IPS DF 19.7 (cell line): Measurements from ENCODE around the gene CREBBP.
"Not testable (repeated sequence)": the region's sequence is repeated elsewhere in the genome, so short reads cannot be mapped to it uniquely, and the experiment has no call there.

ENCODE experiments used
- DNase-seq: peaks from one replicate; pipeline ENCODE4 v3.0.0-alpha.2; 2013; ENCODE audit warnings: low read depth, low spot score

Gene CREBBP

DNA sequence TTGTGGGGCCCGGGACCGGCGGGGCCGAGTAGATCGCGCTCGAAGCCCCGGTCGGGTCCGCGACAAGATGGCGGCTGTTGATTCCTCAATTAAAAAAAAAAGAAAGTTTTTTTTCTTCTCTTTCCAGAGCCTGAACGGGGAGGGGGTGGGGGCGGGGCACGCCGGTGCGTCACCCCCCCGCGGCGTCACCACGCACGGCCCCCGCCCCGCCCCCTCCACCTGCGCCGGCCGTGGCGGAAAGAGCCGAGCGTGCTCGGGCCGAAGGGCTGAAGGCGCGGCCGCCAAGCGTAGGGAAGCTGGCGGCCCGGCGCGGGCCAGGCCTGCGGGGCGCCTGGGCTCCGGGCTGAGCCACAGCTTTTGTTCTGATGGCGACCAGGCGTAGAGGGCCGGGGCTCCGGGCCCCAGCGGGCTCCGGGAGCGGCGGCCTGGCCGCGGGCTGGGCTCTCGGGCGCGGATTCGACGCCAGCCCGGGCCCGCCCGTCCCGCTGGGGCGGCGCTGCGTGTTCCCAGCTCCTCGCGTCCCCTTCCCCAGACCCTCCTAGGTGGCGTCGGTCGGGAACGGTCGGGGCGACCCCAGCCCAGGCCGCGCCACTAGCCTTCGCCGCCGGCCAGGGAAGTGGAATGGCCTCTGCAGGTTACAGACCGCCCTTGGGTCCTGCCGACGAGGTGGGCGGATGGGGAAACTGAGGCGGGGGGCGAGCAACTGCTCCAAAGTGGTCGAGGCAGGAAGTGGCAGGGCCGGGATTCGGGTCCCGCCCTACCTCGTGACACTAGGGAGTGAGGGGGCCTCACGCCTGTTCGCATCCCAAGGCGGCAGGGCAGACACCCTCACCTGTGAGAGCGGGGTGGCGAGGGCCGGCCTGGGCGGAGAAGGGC, at the start of gene CREBBP:
TSS of gene CREBBP (minus strand) at position 91 of the 876 bp plus-strand sequence. CDS start 797 bp downstream, outside the sequence.
- peak; percentile 30 for DNase-seq

DNA sequence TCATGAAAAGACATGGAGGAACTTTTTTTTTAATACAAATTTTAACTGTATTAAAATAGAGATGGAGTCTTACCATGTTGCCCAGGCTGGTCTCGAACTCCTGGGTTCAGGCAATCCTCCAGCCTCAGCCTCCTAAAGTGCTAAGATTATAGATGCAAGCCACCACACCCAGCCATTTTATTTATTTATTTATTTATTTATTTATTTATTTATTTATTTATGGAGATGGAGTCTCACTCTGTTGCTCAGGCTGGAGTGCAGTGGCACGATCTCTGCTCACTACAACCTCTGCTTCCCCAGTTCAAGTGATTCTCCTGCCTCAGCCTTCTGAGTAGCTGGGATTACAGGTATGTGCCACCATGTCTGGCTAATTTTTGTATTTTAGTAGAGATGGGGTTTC, 46.6 kb upstream of the CREBBP start:
- not testable (repeated sequence) for DNase-seq

DNA sequence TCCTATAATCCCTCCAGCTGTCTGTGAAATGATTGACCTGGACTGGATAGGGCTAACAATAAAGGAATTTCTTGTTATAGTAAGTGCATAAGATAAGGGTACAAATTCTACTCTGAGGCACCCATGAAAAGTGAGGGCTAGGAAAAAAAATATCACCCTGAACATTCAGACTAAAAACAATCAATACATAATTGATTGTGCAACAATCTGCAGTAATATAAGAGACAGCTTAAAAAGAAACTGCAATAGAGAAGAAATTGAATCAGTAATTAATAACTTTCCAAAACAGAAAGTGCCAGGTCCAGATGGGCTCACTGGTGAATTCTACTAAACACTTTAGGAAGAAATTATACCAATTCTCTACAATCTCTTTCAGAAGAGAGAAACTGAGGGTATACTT, 44.2 kb upstream of the CREBBP start:
- no peak for DNase-seq

DNA sequence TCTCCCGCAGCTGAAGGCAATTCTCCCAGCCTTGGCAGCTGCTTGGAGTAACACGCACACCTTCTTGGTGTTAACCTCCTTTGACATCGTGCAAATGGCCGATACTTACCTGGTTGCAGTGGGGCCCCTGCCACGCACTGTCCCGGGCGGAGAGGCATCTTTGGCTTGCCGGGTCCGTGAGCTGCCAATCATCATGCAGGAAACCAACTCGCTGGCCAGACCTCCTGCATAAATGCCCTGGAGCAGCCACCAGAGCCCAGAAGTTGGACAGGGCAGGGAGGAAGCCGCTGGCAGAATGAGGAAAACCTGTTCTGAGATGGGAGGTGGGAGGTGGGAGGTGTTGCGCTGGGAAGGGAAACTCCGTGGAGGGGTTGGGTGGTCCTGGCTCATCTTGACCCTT, 41.7 kb upstream of the CREBBP start:
- no peak for DNase-seq

DNA sequence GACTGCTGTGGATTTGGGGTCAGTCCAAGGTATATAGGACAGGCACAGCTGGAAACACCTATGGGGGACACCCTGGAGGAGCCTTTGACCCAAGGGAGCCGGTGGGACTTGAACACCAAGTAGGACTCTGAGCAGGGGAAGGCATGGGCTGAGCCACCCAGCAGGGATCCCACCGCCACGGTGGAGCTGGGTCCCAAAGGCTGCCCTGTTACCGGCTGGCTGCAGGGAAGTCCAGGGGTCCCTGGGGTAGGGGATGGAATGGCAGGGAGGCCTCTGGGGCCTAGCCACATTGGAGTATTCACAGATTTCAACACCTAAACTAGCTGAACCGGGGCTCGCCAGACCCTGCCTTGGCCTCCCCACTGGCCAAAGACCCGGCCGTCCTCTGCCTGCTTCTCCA, 39.7 kb upstream of the CREBBP start:
- DNase-seq: no peak

- no peak for DNase-seq
Measured at GRCh38 chr16:3919413-3919812, 38.9 kb upstream of the CREBBP start.

- no peak for DNase-seq
Measured at GRCh38 chr16:3915426-3916260, 35.1 kb upstream of the CREBBP start.

DNA sequence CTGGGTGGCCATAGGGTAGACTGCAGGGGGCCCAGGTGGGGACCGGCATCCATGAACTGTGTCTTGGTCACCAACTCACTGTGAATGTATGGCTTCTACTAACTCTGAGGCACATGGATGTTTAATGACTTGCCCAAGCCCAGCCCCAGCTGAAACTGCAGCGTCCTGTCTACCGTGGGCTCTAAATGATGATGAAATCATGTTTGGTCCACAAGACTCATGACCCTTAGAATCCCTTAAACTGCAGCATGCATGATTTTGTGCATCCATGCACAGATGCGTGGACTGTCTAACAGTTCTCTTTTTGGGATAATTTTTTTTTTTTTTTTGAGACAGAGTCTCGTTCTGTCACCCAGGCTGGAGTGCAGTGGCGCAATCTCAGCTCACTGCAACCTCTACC, 32.4 kb upstream of the CREBBP start:
- no peak for DNase-seq

DNA sequence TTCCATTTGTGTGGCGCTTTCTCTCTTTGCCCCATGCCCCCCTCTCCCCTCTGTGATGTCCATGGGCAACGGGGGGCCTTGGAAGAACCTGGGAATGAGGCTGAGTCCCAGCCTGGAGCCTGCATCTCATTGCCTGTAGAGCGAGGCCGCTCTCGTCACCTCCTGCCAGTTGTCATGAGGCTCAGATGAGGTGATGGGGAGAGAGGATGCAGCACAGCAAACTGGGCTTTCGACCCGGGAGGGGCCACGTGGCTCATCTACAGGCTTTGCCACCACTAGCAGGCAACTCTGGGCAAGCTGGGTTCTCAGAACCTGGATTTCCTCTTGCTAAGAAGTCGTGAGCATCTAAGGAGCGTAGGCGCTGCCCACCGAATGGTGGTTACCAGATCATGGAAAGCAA, 31.9 kb upstream of the CREBBP start:
- no peak for DNase-seq

DNA sequence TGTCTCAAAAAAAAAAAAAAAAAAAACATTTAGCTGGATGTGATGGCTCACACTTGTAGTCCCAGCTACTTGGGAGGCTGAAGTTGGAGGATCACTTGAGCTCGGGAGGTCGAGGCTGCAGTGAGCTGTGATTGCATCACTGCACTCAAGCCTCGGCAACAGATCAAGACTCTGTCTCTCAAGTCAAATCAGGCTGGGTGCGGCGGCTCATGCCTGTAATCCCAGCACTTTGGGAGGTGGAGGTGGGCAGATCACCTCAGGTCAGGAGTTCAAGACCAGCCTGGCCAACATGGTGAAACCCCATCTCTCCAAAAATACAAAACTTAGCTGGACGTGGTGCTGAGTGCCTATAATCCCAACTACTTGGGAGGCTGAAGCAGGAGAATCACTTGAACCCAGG, 31.2 kb upstream of the CREBBP start:
- DNase-seq: not testable (repeated sequence)

DNA sequence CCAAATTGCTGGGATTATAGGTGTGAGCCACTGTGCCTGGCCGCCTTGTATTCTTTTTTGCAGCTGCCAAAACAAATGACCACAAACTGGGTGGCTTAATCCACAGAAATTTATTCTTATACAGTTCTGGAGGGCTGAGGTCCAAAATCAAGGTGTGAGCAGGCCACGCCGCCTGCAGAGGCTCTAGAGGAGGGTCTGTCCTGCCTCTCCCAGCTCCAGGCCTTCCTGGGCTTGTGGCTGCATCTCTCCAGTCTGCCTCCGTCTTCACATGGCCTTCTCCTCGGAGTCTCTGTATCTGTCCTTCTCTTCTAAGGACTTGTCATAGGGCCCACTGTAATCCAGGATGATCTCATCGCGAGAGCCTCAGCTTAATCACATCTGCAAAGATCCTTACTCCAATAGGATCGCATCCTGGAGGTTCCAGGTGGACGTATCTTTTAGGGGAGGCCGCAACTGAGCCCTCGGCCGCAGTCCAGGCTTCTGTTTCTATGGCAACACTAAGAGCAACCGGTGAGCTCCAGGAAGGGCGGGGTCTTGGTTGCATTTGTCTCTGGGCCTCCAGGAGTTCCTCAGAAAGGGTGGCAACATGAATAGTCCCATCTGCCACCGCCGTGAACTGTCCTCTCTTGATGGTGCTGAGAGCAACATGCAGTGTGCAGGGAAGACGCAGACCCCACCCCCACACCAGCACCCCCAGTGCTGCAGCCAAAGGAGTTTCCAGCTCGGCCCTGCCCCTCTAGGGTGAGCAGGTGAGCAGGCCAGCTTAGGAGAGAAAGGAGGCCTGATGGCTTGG, 29.5 kb upstream of the CREBBP start:
- no peak for DNase-seq

DNA sequence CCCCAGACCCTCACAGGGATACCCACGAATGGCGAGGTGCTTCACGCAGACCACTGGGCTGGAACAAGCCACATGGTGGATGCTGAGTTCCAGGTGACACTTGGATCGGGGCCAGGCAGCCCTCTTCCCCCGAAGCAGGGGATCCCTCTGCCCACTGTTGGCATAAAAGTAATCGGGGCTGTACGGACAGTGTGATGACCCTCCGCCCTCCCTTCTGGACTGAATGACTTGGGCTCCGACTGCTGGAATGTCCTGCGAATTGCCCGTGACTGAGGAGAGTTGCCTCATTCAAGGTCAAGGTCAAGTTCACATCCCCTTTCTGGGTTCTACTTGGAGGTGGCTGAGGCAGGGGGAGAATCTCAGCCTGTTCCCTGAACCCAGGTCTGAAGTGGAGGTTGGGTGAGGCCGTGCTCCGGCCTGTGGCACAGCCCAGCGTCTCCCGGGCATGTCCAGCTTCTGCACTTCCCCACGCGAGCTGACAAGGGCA, 28.5 kb upstream of the CREBBP start:
- DNase-seq: no peak

- DNase-seq: no peak
Measured at GRCh38 chr16:3907586-3907985, 27.1 kb upstream of the CREBBP start.

GRCh38 chr16:3906363-3906762, 25.9 kb upstream of the CREBBP start:
- no peak for DNase-seq

- DNase-seq: no peak
Measured at GRCh38 chr16:3904875-3905274, 24.4 kb upstream of the CREBBP start.

DNA sequence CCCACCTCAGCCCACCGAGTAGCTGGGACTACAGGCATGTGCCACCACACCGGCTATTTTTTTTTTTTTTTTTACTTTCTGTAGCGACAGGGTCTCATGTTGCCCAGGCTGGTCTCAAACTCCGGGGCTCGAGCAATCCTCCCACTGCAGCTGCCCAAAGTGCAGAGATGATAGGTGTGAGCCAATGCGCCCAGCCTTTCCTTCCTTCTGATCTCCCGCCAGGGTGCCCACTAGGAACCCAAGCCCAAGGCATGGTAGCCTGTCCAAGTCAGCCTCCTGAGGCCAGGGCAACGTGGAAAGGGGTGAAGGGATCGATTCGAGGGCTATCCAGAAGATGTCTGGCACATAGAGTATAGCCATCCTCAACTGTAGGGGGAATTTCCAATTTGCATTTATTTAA, 9.6 kb upstream of the CREBBP start:
- DNase-seq: no peak

DNA sequence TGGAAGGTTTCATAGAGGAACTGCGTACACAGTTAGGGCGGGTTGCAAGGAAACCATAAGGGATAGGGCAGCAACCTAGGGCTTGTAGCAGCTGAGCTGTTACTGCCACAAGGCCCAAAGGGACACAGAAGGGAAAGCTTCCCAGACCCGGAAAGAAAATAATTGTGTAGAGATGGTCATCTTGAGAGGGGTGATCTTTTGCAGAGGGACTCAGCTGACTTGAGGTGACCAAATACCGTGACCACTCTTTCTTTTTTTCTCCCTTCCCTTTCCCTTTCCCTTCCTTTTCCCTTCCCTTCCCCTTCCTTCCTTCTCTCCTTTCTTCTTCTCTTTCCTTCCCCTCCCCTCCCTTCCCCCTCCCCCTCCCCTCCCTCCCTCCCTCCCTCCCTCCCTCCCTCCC, 8.5 kb upstream of the CREBBP start:
- no peak for DNase-seq

GRCh38 chr16:3885999-3886398, 5.5 kb upstream of the CREBBP start:
- not testable (repeated sequence) for DNase-seq

- no peak for DNase-seq
Measured at GRCh38 chr16:3884398-3884797, 3.9 kb upstream of the CREBBP start.

- DNase-seq: no peak
Measured at GRCh38 chr16:3882531-3882930, 2.0 kb upstream of the CREBBP start.

DNA sequence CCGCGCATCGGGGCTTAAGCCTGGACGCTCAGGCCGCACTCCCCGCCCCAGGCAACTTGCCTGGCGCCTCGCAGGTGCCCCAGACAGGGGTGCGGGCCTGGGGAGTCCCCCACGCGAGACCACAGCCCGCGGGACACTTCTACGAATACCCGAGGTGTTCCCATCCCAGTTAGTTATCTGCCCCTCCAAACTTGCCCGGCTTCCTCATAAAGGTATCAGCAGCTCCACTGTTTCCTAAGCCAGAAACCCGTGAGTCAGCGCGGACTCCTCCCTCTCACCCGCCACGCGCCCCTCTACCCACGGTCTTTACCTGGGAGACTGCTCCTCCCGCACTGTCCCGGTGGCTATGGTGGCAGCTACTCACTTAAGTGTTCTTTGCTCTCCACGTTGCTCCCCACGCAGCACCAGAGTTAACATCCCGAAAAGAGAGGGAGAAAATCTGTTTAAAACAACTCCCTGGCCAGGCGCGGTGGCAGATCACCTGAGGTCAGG, 1.0 kb upstream of the CREBBP start:
- no peak for DNase-seq
